ENCODE measurements around the gene PLSCR2.

Gene PLSCR2

GRCh38 chr3:146469150-146470017, at the start of gene PLSCR2:
TSS of gene PLSCR2 (minus strand) at chr3:146469561. CDS start at chr3:146459904, 9,657 bp downstream.
- H3K4me1 ChIP-seq (ENCODE audit: control insufficient read depth in 1 of 2, insufficient read depth in 1 of 2, low read depth in 1 of 2, low read length in 1 of 2), result peaks cover 2 to 4% of the 10 kb centered on the region in 2 experiments
- peak within 1 kb of the TSS; percentile 60 for H3K27ac ChIP-seq
- TF ChIP-seq CTCF (IDR thresholded peaks at IDR 0.05), result no peak
- peak within 1 kb of the TSS; percentile 83 to 85 for H3K4me3 ChIP-seq (ENCODE audit: low read depth in 1 of 2, low read length in 1 of 2)
- H3K36me3 ChIP-seq, result no peaks in the 10 kb centered on the region
- H3K27me3 ChIP-seq, result peaks cover 2% of the 10 kb centered on the region
- no peaks in the 10 kb centered on the region for H3K9me3 ChIP-seq

- peaks cover 91% of the 10 kb centered on the region for H3K36me3 ChIP-seq
Observed at GRCh38 chr3:146517684-146518435, 48.5 kb upstream of the PLSCR2 start.

GRCh38 chr3:146513386-146514051, 44.2 kb upstream of the PLSCR2 start:
- no peak overlapping the region for H3K4me3 ChIP-seq (ENCODE audit: low read depth in 1 of 2, low read length in 1 of 2)
- H3K4me1 ChIP-seq (ENCODE audit: control insufficient read depth in 1 of 2, insufficient read depth in 1 of 2, low read depth in 1 of 2, low read length in 1 of 2), result no peaks in the 10 kb centered on the region
- no peaks in the 10 kb centered on the region for H3K27me3 ChIP-seq
- peaks cover 70% of the 10 kb centered on the region for H3K36me3 ChIP-seq
- peak overlapping the region; percentile 37 for H3K27ac ChIP-seq
- no peaks in the 10 kb centered on the region for H3K9me3 ChIP-seq
- no peak for TF ChIP-seq CTCF (IDR thresholded peaks at IDR 0.05)

More at GRCh38 chr3:146517684-146518435, 48.5 kb upstream of the PLSCR2 start:
- H3K4me1 ChIP-seq (ENCODE audit: control insufficient read depth in 1 of 2, insufficient read depth in 1 of 2, low read depth in 1 of 2, low read length in 1 of 2), result no peaks in the 10 kb centered on the region
- TF ChIP-seq CTCF (IDR thresholded peaks at IDR 0.05), result no peak
- H3K27ac ChIP-seq, result peak overlapping the region; percentile 41
- H3K27me3 ChIP-seq, result no peaks in the 10 kb centered on the region
- no peak overlapping the region for H3K4me3 ChIP-seq (ENCODE audit: low read depth in 1 of 2, low read length in 1 of 2)
- no peaks in the 10 kb centered on the region for H3K9me3 ChIP-seq

GRCh38 chr3:146511402-146512134, 42.2 kb upstream of the PLSCR2 start:
- no peak overlapping the region for H3K4me3 ChIP-seq (ENCODE audit: low read depth in 1 of 2, low read length in 1 of 2)
- H3K36me3 ChIP-seq, result peaks cover 57% of the 10 kb centered on the region
- no peaks in the 10 kb centered on the region for H3K9me3 ChIP-seq
- no peaks in the 10 kb centered on the region for H3K27me3 ChIP-seq
- no peak for TF ChIP-seq CTCF (IDR thresholded peaks at IDR 0.05)
- H3K27ac ChIP-seq, result peak overlapping the region; percentile 38
- peaks cover 13 to 15% of the 10 kb centered on the region in 2 experiments for H3K4me1 ChIP-seq (ENCODE audit: control insufficient read depth in 1 of 2, insufficient read depth in 1 of 2, low read depth in 1 of 2, low read length in 1 of 2)

Data from neutrophil (primary cell).